ENCODE results near the gene CTSS. TPM values are rescaled to one million over a fixed set of nuclear protein-coding genes. Genes with fewer than 3 reads are reported as not detected.
"Not testable (repeated sequence)": the region's sequence is repeated elsewhere in the genome, so short reads cannot be mapped to it uniquely, and the experiment has no call there.

The CTSS gene
- 9.9 TPM for polyA plus RNA-seq (ENCODE audit: insufficient read length)

- peak; percentile 25 for DNase-seq (ENCODE audit: low read depth)
Measured at GRCh38 chr1:150765296-150765976, at the start of gene CTSS. Gene CTSS (minus strand): TSS chr1:150765778. CDS start chr1:150764763, 1,015 bp downstream.

GRCh38 chr1:150813028-150813707 is 47.6 kb upstream of the CTSS start:
- DNase-seq (ENCODE audit: low read depth): peak; percentile 28

GRCh38 chr1:150810958-150811659 is 45.5 kb upstream of the CTSS start:
- no peak for DNase-seq (ENCODE audit: low read depth)

- DNase-seq (ENCODE audit: low read depth): no peak
Measured at GRCh38 chr1:150809651-150810050, 44.1 kb upstream of the CTSS start.

- DNase-seq (ENCODE audit: low read depth): no peak
Measured at GRCh38 chr1:150808846-150809245, 43.3 kb upstream of the CTSS start.

- peak; percentile 70 for DNase-seq (ENCODE audit: low read depth)
Measured at GRCh38 chr1:150808121-150808520, 42.5 kb upstream of the CTSS start, which contains the start of gene CTSK. Gene CTSK (minus strand): TSS chr1:150808260. CDS start chr1:150806805, 1,455 bp downstream.

GRCh38 chr1:150807249-150808023 is 41.9 kb upstream of the CTSS start:
- DNase-seq (ENCODE audit: low read depth): peak; percentile 22

GRCh38 chr1:150805899-150806298 is 40.3 kb upstream of the CTSS start:
- no peak for DNase-seq (ENCODE audit: low read depth)

- no peak for DNase-seq (ENCODE audit: low read depth)
Measured at GRCh38 chr1:150804671-150805070, 39.1 kb upstream of the CTSS start.

GRCh38 chr1:150799089-150799488 is 33.5 kb upstream of the CTSS start:
- no peak for DNase-seq (ENCODE audit: low read depth)

- no peak for DNase-seq (ENCODE audit: low read depth)
Measured at GRCh38 chr1:150798525-150798924, 32.9 kb upstream of the CTSS start.

GRCh38 chr1:150796374-150796773 is 30.8 kb upstream of the CTSS start:
- no peak for DNase-seq (ENCODE audit: low read depth)

GRCh38 chr1:150793778-150794177 is 28.2 kb upstream of the CTSS start:
- not testable (repeated sequence) for DNase-seq (ENCODE audit: low read depth)

- no peak for DNase-seq (ENCODE audit: low read depth)
Measured at GRCh38 chr1:150793221-150793620, 27.6 kb upstream of the CTSS start.

GRCh38 chr1:150791585-150791984 is 26.0 kb upstream of the CTSS start:
- no peak for DNase-seq (ENCODE audit: low read depth)

- DNase-seq (ENCODE audit: low read depth): no peak
Measured at GRCh38 chr1:150789396-150789795, 23.8 kb upstream of the CTSS start.

GRCh38 chr1:150788946-150789345 is 23.4 kb upstream of the CTSS start:
- DNase-seq (ENCODE audit: low read depth): no peak

GRCh38 chr1:150787455-150787854 is 21.9 kb upstream of the CTSS start:
- no peak for DNase-seq (ENCODE audit: low read depth)

GRCh38 chr1:150780510-150780909 is 14.9 kb upstream of the CTSS start:
- DNase-seq (ENCODE audit: low read depth): no peak

- no peak for DNase-seq (ENCODE audit: low read depth)
Measured at GRCh38 chr1:150778409-150778808, 12.8 kb upstream of the CTSS start.

- no peak for DNase-seq (ENCODE audit: low read depth)
Measured at GRCh38 chr1:150777544-150777943, 12.0 kb upstream of the CTSS start.

Data from forelimb muscle (tissue), 1 donor.